Glomerular visceral epithelial cell (primary cell): Measurements from ENCODE around the gene STAB1.
A peak's percentile ranks its signal among the peaks of the same experiment; 100 is the strongest.

Source experiments
- DNase-seq: peaks from one replicate; pipeline ENCODE4 v3.0.0-alpha.2; 2016; ENCODE audit errors: extremely low spot score

The STAB1 gene

DNA sequence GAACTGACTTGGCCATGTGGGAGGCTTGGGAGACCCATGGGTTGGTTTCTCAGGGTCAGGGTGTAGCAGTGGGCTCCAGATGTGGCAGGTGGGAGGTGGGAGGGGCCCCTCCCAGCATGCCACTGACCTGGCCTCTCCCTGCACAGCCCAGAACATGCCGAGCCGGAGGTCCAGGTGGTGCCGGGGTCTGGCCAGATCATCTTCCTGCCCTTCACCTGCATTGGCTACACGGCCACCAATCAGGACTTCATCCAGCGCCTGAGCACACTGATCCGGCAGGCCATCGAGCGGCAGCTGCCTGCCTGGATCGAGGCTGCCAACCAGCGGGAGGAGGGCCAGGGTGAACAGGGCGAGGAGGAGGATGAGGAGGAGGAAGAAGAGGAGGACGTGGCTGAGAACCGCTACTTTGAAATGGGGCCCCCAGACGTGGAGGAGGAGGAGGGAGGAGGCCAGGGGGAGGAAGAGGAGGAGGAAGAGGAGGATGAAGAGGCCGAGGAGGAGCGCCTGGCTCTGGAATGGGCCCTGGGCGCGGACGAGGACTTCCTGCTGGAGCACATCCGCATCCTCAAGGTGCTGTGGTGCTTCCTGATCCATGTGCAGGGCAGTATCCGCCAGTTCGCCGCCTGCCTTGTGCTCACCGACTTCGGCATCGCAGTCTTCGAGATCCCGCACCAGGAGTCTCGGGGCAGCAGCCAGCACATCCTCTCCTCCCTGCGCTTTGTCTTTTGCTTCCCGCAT lies 7.9 kb upstream of the STAB1 start:
- DNase-seq = no peak

GRCh38 chr3:52487788-52488691 lies 7.1 kb upstream of the STAB1 start:
- DNase-seq = no peak

GRCh38 chr3:52488746-52489145 lies 6.4 kb upstream of the STAB1 start:
- DNase-seq = no peak

DNA sequence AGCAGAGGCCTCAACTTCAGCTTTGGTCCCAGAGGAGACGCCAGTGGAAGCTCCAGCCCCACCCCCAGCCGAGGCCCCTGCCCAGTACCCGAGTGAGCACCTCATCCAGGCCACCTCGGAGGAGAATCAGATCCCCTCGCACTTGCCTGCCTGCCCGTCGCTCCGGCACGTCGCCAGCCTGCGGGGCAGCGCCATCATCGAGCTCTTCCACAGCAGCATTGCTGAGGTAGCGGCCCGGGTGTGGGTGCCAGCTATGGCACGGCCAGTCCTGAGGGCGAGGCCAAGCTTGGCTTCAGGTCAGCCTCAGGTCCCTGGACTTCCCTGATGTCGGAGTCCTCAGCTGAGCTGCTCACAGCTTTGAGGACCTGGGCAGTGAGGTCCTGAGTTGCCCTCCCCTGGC lies 5.7 kb upstream of the STAB1 start:
- DNase-seq = no peak

GRCh38 chr3:52490035-52490938 lies 4.9 kb upstream of the STAB1 start:
- DNase-seq = no peak

GRCh38 chr3:52490939-52491526 lies 4.1 kb upstream of the STAB1 start:
- peak; percentile 45 for DNase-seq

- DNase-seq = no peak
These were observed 3.1 kb upstream of the STAB1 start for GRCh38 chr3:52492059-52492458.

- DNase-seq = no peak
These were observed 1.7 kb upstream of the STAB1 start for GRCh38 chr3:52493232-52494017.

DNA sequence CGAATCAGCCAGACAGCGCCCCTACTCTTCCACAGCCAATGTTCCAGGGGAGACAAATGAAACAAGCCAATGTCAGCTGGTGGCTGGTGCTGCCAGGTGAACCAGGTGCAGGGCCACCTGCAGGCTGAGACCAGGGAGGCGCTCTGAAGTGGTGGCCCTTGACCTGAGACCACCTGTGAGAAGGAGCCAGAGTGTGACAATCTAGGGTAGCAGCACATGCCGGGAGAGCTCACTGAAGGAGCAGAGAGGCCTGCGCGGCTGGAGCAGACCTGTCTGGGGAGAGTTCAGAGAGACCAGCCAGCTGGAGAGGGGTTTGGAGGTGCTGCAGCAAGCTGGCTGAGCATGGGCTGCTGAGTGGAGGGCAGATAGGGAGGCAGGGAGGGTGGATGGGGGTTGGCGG lies 693 bp upstream of the STAB1 start:
- DNase-seq = no peak

GRCh38 chr3:52495777-52496602 lies 852 bp downstream of the STAB1 start:
- DNase-seq = peak; percentile 62

DNA sequence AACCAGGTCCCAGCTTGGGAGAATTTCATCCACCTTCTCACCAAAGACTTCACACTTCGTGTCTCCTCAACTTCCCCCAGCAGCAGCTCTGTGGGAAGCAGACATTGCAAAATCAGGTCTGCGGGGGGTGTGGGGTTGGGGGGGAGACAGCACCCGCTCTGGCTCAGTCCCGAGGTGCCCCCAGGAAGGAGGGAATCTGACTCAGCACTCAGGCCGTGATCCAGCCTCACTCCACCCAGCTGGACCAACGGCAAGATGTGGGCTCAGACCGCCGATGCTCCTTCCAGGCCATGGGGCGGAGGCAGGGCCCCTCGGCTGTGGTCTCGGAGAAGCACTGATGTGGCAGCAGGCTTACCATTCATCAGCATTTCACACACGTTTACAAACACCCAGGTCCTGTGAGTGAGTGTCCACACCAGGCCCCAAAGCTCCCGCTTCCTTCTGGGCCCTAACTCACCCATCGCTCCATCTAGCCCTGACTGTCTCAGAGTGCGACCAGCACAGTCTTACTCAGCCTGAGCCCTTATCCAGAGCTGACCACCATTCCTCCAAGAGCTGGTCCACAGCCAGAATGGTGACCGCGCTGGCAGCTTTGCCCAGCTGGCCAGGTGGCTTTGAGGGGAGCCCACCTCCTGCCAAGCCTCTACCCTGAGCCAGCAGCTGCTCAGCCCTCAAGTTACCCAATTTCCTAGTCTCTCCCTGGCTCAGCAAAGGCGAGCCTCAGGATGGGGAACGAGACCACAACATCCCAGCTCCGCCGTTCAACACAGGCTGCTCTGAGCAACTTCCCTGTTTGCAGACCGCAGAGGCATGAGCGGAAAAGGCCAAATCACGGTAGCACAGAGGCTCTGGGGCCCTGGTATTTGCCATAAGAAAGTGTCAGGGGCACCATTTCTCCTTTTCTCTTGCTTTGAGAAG lies 3.3 kb downstream of the STAB1 start:
- DNase-seq = peak; percentile 17

GRCh38 chr3:52501046-52501445 lies 5.9 kb downstream of the STAB1 start:
- DNase-seq = no peak

DNA sequence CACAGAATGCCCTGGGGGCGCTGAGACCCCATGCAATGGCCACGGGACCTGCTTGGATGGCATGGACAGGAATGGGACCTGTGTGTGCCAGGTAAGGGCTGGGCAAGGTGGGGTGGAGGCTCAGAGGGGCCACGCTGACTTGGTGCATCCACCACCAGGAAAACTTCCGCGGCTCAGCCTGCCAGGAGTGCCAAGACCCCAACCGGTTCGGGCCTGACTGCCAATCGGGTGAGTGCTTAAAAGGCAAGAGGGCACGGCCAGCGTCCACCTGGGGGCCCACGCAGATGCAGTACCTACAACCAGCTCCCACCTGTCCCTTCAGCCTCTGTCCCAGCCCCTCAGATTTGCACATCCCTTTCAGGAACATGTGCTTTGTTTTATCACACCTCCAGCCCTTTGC lies 6.9 kb downstream of the STAB1 start:
- DNase-seq = no peak

GRCh38 chr3:52502808-52503350 lies 7.7 kb downstream of the STAB1 start:
- no peak for DNase-seq

GRCh38 chr3:52503788-52504424 lies 8.8 kb downstream of the STAB1 start:
- DNase-seq = no peak

DNA sequence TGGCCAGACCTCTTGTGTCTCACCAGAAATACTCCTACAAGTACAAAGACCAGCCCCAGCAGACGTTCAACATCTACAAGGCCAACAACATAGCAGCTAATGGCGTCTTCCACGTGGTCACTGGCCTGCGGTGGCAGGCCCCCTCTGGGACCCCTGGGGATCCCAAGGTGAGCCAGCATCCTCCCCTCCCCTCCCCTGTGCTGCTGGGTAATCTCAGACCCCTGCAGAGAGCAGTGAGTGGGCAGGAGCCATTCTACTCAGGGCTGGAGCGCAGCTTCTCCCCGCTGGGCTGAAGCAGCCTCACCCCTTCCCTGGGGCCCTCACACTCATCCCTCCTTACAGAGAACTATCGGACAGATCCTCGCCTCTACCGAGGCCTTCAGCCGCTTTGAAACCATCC lies 9.8 kb downstream of the STAB1 start:
- no peak for DNase-seq

GRCh38 chr3:52506266-52506966 lies 11.3 kb downstream of the STAB1 start:
- DNase-seq = no peak
